GM12892 (cell line): ENCODE data around the gene PDZD7.

Experiments
- DNase-seq: peaks from one replicate; pipeline ENCODE4 v3.0.0; 2011; ENCODE audit not compliant: insufficient read length
- FAIRE-seq: peaks from 2 replicates; lab custom pipeline; 2011; peaks lifted over from hg19 to GRCh38; lab: Jason Lieb, UNC
- POLR2A ChIP-seq: IDR thresholded peaks from 2 replicates; pipeline ENCODE4 v1.6.1; 2011; ENCODE audit warnings: low read depth, low read length, control low read depth
- POLR2AphosphoS5 ChIP-seq: IDR thresholded peaks from 2 replicates; pipeline ENCODE4 v1.6.1; 2011; ENCODE audit warnings: low read depth, low read length, control low read depth
- TAF1 ChIP-seq: IDR thresholded peaks from 2 replicates; pipeline ENCODE4 v1.6.1; 2011; ENCODE audit warnings: low read depth, mild to moderate bottlenecking, control low read depth, low read length, borderline replicate concordance

The PDZD7 gene

GRCh38 chr10:100989088-100989487 is 41.8 kb downstream of the PDZD7 start:
- FAIRE-seq (no peak), DNase-seq (no peak)
- TF ChIP-seq TAF1 (no peak), POLR2A (no peak), POLR2AphosphoS5 (no peak)

- DNase-seq, result no peak
- no peak for FAIRE-seq
- TF ChIP-seq POLR2A (no peak), POLR2AphosphoS5 (no peak), TAF1 (no peak)
These were observed 42.8 kb downstream of the PDZD7 start for GRCh38 chr10:100988166-100988565.

GRCh38 chr10:100987685-100988049 is 43.3 kb downstream of the PDZD7 start:
- no peak for DNase-seq
- FAIRE-seq, result no peak
- TF ChIP-seq POLR2AphosphoS5, result 0 out of 2 replicates have a peak, but pooled peaks have one; percentile 14
- no peak for TF ChIP-seq TAF1

GRCh38 chr10:100986952-100987684 is 43.8 kb downstream of the PDZD7 start, which contains the start of the genes MRPL43 and TWNK:
TSS of gene MRPL43 (minus strand) at chr10:100987497. CDS start at chr10:100987443, 54 bp downstream.
TSS of gene TWNK (plus strand) at chr10:100987543. CDS start at chr10:100988211, 668 bp downstream.
- peak; percentile 98 for FAIRE-seq
- TF ChIP-seq POLR2A (peak; percentile 83; the same call in 1 of the 2 replicates), POLR2AphosphoS5 (peak; percentile 65), TAF1 (peak; percentile 43; the same call in 1 of the 2 replicates)
- DNase-seq, result peak; percentile 94

GRCh38 chr10:100986623-100986951 is 44.3 kb downstream of the PDZD7 start:
- no peak for DNase-seq

GRCh38 chr10:100985336-100985735 is 45.6 kb downstream of the PDZD7 start:
- no peak for FAIRE-seq
- TF ChIP-seq POLR2A (no peak), POLR2AphosphoS5 (no peak), TAF1 (no peak)
- no peak for DNase-seq

More at GRCh38 chr10:100986623-100986951, 44.3 kb downstream of the PDZD7 start:
- FAIRE-seq, result peak; percentile 36
- TF ChIP-seq POLR2AphosphoS5 (no peak), POLR2A (no peak), TAF1 (no peak)

- TF ChIP-seq TAF1, result no peak
- TF ChIP-seq POLR2A, result no peak
- TF ChIP-seq POLR2AphosphoS5, result no peak
- FAIRE-seq (no peak), DNase-seq (no peak)
These were observed 46.2 kb downstream of the PDZD7 start for GRCh38 chr10:100984672-100985177.

GRCh38 chr10:100983868-100984671 is 46.9 kb downstream of the PDZD7 start:
- TF ChIP-seq POLR2A (no peak), POLR2AphosphoS5 (no peak), TAF1 (no peak)
- FAIRE-seq (no peak), DNase-seq (no peak)

GRCh38 chr10:100982916-100983830 is 47.8 kb downstream of the PDZD7 start:
- FAIRE-seq (no peak), DNase-seq (no peak)
- TF ChIP-seq TAF1, result no peak
- TF ChIP-seq POLR2A, result no peak
- TF ChIP-seq POLR2AphosphoS5, result no peak

- no peak for TF ChIP-seq TAF1
- no peak for TF ChIP-seq POLR2A
- TF ChIP-seq POLR2AphosphoS5, result no peak
- FAIRE-seq, result no peak
- DNase-seq, result no peak
These were observed 49.7 kb downstream of the PDZD7 start for GRCh38 chr10:100981178-100981772.

GRCh38 chr10:100980711-100981110 is 50.2 kb downstream of the PDZD7 start:
- DNase-seq (no peak), FAIRE-seq (no peak)
- TF ChIP-seq POLR2AphosphoS5, result no peak
- TF ChIP-seq TAF1, result no peak
- no peak for TF ChIP-seq POLR2A
